ENCODE measurements around the gene TRIM40.

TRIM40 gene

GRCh38 chr6:30102970-30103871 lies 32.7 kb upstream of the TRIM40 start:
- WGBS (ENCODE audit: insufficient coverage), result 1% methylated on average over 33 of the region's 36 CpGs
- Histone ChIP-seq H3K36me3 (ENCODE audit: control insufficient read depth in 4 of 4, insufficient read depth in 4 of 4, low read length in 3 of 4) (no peaks in the 10 kb centered on the region), H3K9me3 (ENCODE audit: control extremely low read depth in 1 of 5, control insufficient read depth in 4 of 5, insufficient read depth in 2 of 5, low read depth in 1 of 5, low read length in 4 of 5) (no peaks in the 10 kb centered on the region), H3K4me3 (ENCODE audit: control insufficient read depth in 1 of 7, extremely low read depth in 1 of 7, insufficient read depth in 4 of 7, low read depth in 2 of 7, low read length in 6 of 7) (peak overlapping the region; percentile 0 to 72 (median 47)), H3K27me3 (replicated peaks in 2 of 5; ENCODE audit: control insufficient read depth in 4 of 5, insufficient read depth in 5 of 5, low read length in 4 of 5) (peaks cover 4 to 76% (median 45%) of the 10 kb centered on the region in 5 experiments), H3K27ac (ENCODE audit: insufficient read depth in 1 of 2, low read depth in 1 of 2, low read length in 2 of 2, poor library complexity in 1 of 2, severe bottlenecking in 2 of 2) (no peak overlapping the region), H3K4me1 (ENCODE audit: control extremely low read depth in 1 of 4, control insufficient read depth in 4 of 4, insufficient read depth in 4 of 4, low read length in 3 of 4) (peaks cover 9 to 36% (median 35%) of the 10 kb centered on the region in 4 experiments)
- ChIA-PET CTCF (interaction anchor here (0.6 to 5.6 kb wide), 26 partner anchors 10 to 117 kb away, joined by 3 to 108 read pairs (median 4); partner anchors contain the start of genes RNF39, TRIM15, TRIM31 and TRIM40), POLR2A (no interaction called here)
- DNase-seq, result peak; percentile 86 to 92 (median 91)

- Histone ChIP-seq H3K4me1 (ENCODE audit: control extremely low read depth in 1 of 4, control insufficient read depth in 4 of 4, insufficient read depth in 4 of 4, low read length in 3 of 4) (peaks cover 9 to 36% (median 35%) of the 10 kb centered on the region in 4 experiments), H3K36me3 (ENCODE audit: control insufficient read depth in 4 of 4, insufficient read depth in 4 of 4, low read length in 3 of 4) (no peaks in the 10 kb centered on the region), H3K27me3 (replicated peaks in 2 of 5; ENCODE audit: control insufficient read depth in 4 of 5, insufficient read depth in 5 of 5, low read length in 4 of 5) (peaks cover 4 to 72% (median 41%) of the 10 kb centered on the region in 5 experiments), H3K9me3 (ENCODE audit: control extremely low read depth in 1 of 5, control insufficient read depth in 4 of 5, insufficient read depth in 2 of 5, low read depth in 1 of 5, low read length in 4 of 5) (no peaks in the 10 kb centered on the region), H3K4me3 (ENCODE audit: control insufficient read depth in 1 of 7, extremely low read depth in 1 of 7, insufficient read depth in 4 of 7, low read depth in 2 of 7, low read length in 6 of 7) (peak overlapping the region in 3 of 7 experiments; percentile 47 to 72 (median 63)), H3K27ac (ENCODE audit: insufficient read depth in 1 of 2, low read depth in 1 of 2, low read length in 2 of 2, poor library complexity in 1 of 2, severe bottlenecking in 2 of 2) (no peak overlapping the region)
- ChIA-PET CTCF (interaction anchor here (0.7 to 5.6 kb wide), 23 partner anchors 9 to 117 kb away, joined by 3 to 108 read pairs (median 5); partner anchors contain the start of genes RNF39, TRIM15, TRIM31 and TRIM40), POLR2A (no interaction called here)
- no peak for DNase-seq
- 80% methylated on average over 1 of the region's 3 CpGs for WGBS (ENCODE audit: insufficient coverage)
Observed at GRCh38 chr6:30103872-30104179, 32.1 kb upstream of the TRIM40 start.

DNA sequence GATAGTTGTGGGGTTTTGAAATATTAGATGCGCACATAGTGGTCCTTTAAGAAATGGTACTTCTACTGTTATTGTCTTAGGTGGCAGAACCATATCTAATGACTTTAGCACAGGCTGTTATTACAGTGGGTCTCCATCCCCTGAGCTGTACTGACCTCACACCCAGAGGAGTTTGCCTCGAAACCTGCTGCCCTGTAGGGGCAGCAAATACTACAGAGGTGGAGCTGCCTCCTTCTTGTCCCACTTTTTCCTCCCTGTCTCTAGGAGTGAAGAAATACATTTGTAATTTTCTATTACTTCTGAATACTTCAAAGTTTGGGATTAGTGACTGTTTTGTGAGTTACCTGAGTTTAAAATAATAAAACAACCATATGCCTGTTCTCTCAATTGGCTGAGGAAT lies 31.3 kb upstream of the TRIM40 start:
- Histone ChIP-seq H3K9me3 (ENCODE audit: control extremely low read depth in 1 of 5, control insufficient read depth in 4 of 5, insufficient read depth in 2 of 5, low read depth in 1 of 5, low read length in 4 of 5) (no peaks in the 10 kb centered on the region), H3K4me1 (ENCODE audit: control extremely low read depth in 1 of 4, control insufficient read depth in 4 of 4, insufficient read depth in 4 of 4, low read length in 3 of 4) (peaks cover 9 to 36% (median 35%) of the 10 kb centered on the region in 4 experiments), H3K4me3 (ENCODE audit: control insufficient read depth in 1 of 7, extremely low read depth in 1 of 7, insufficient read depth in 4 of 7, low read depth in 2 of 7, low read length in 6 of 7) (no peak overlapping the region), H3K27ac (ENCODE audit: insufficient read depth in 1 of 2, low read depth in 1 of 2, low read length in 2 of 2, poor library complexity in 1 of 2, severe bottlenecking in 2 of 2) (no peak overlapping the region), H3K27me3 (replicated peaks in 2 of 5; ENCODE audit: control insufficient read depth in 4 of 5, insufficient read depth in 5 of 5, low read length in 4 of 5) (peaks cover 4 to 68% (median 41%) of the 10 kb centered on the region in 5 experiments), H3K36me3 (ENCODE audit: control insufficient read depth in 4 of 4, insufficient read depth in 4 of 4, low read length in 3 of 4) (no peaks in the 10 kb centered on the region)
- no peak for DNase-seq
- POLR2A ChIA-PET, result no interaction called here
- CTCF ChIA-PET, result interaction anchor here (0.9 to 5.6 kb wide), 13 partner anchors 8 to 116 kb away, joined by 3 to 108 read pairs (median 10); partner anchors contain the start of genes TRIM15, TRIM31 and TRIM40
- 100% methylated on average over 1 of the region's 2 CpGs for WGBS (ENCODE audit: insufficient coverage)

- POLR2A ChIA-PET, result no interaction called here
- H3K27ac ChIP-seq (ENCODE audit: insufficient read depth in 1 of 2, low read depth in 1 of 2, low read length in 2 of 2, poor library complexity in 1 of 2, severe bottlenecking in 2 of 2), result no peak overlapping the region
- 57% methylated on average over 21 of the region's 27 CpGs for WGBS (ENCODE audit: insufficient coverage)
- no peaks in the 10 kb centered on the region for H3K36me3 ChIP-seq (ENCODE audit: control insufficient read depth in 4 of 4, insufficient read depth in 4 of 4, low read length in 3 of 4)
- H3K9me3 ChIP-seq (ENCODE audit: control extremely low read depth in 1 of 5, control insufficient read depth in 4 of 5, insufficient read depth in 2 of 5, low read depth in 1 of 5, low read length in 4 of 5), result no peaks in the 10 kb centered on the region
- peaks cover 13 to 69% (median 31%) of the 10 kb centered on the region in 5 experiments for H3K27me3 ChIP-seq (replicated peaks in 2 of 5; ENCODE audit: control insufficient read depth in 4 of 5, insufficient read depth in 5 of 5, low read length in 4 of 5)
- no peaks in the 10 kb centered on the region for H3K4me1 ChIP-seq (ENCODE audit: control extremely low read depth in 1 of 4, control insufficient read depth in 4 of 4, insufficient read depth in 4 of 4, low read length in 3 of 4)
- DNase-seq, result no peak
- H3K4me3 ChIP-seq (ENCODE audit: control insufficient read depth in 1 of 7, extremely low read depth in 1 of 7, insufficient read depth in 4 of 7, low read depth in 2 of 7, low read length in 6 of 7), result no peak overlapping the region
- CTCF ChIA-PET, result interaction anchor here (0.9 to 4.0 kb wide), 3 partner anchors 8 to 41 kb away, joined by 4 to 25 read pairs (median 16); no protein-coding TSS in a partner anchor
Observed at GRCh38 chr6:30111266-30111856, 24.6 kb upstream of the TRIM40 start.

- Histone ChIP-seq H3K36me3 (ENCODE audit: control insufficient read depth in 4 of 4, insufficient read depth in 4 of 4, low read length in 3 of 4) (no peaks in the 10 kb centered on the region), H3K27me3 (replicated peaks in 2 of 5; ENCODE audit: control insufficient read depth in 4 of 5, insufficient read depth in 5 of 5, low read length in 4 of 5) (peaks cover 13 to 65% (median 29%) of the 10 kb centered on the region in 5 experiments), H3K9me3 (ENCODE audit: control extremely low read depth in 1 of 5, control insufficient read depth in 4 of 5, insufficient read depth in 2 of 5, low read depth in 1 of 5, low read length in 4 of 5) (no peaks in the 10 kb centered on the region), H3K4me3 (ENCODE audit: control insufficient read depth in 1 of 7, extremely low read depth in 1 of 7, insufficient read depth in 4 of 7, low read depth in 2 of 7, low read length in 6 of 7) (no peak overlapping the region), H3K27ac (ENCODE audit: insufficient read depth in 1 of 2, low read depth in 1 of 2, low read length in 2 of 2, poor library complexity in 1 of 2, severe bottlenecking in 2 of 2) (no peak overlapping the region), H3K4me1 (ENCODE audit: control extremely low read depth in 1 of 4, control insufficient read depth in 4 of 4, insufficient read depth in 4 of 4, low read length in 3 of 4) (no peaks in the 10 kb centered on the region)
- CTCF ChIA-PET, result interaction anchor here (1.1 to 4.0 kb wide), 3 partner anchors 10 to 28 kb away, joined by 3 to 25 read pairs (median 16); no protein-coding TSS in a partner anchor
- DNase-seq, result no peak
- POLR2A ChIA-PET, result no interaction called here
- 79% methylated on average over 10 of the region's 10 CpGs for WGBS (ENCODE audit: insufficient coverage)
Observed at GRCh38 chr6:30112402-30112994, 23.4 kb upstream of the TRIM40 start.

GRCh38 chr6:30113003-30113759 lies 22.8 kb upstream of the TRIM40 start, which contains the start of gene TRIM31:
Gene TRIM31 (minus strand): TSS chr6:30113090. CDS start chr6:30112805, 285 bp downstream.
- CTCF ChIA-PET, result interaction anchor here (1.1 to 4.0 kb wide), 3 partner anchors 10 to 28 kb away, joined by 3 to 25 read pairs (median 16); no protein-coding TSS in a partner anchor

More at GRCh38 chr6:30113003-30113759, 22.8 kb upstream of the TRIM40 start, which contains the start of gene TRIM31:
- Histone ChIP-seq H3K9me3 (ENCODE audit: control extremely low read depth in 1 of 5, control insufficient read depth in 4 of 5, insufficient read depth in 2 of 5, low read depth in 1 of 5, low read length in 4 of 5) (no peaks in the 10 kb centered on the region), H3K27me3 (replicated peaks in 2 of 5; ENCODE audit: control insufficient read depth in 4 of 5, insufficient read depth in 5 of 5, low read length in 4 of 5) (peaks cover 13 to 60% (median 28%) of the 10 kb centered on the region in 5 experiments), H3K4me3 (ENCODE audit: control insufficient read depth in 1 of 7, extremely low read depth in 1 of 7, insufficient read depth in 4 of 7, low read depth in 2 of 7, low read length in 6 of 7) (no peak within 1 kb of the TSS), H3K4me1 (ENCODE audit: control extremely low read depth in 1 of 4, control insufficient read depth in 4 of 4, insufficient read depth in 4 of 4, low read length in 3 of 4) (no peaks in the 10 kb centered on the region), H3K36me3 (ENCODE audit: control insufficient read depth in 4 of 4, insufficient read depth in 4 of 4, low read length in 3 of 4) (no peaks in the 10 kb centered on the region), H3K27ac (ENCODE audit: insufficient read depth in 1 of 2, low read depth in 1 of 2, low read length in 2 of 2, poor library complexity in 1 of 2, severe bottlenecking in 2 of 2) (no peak within 1 kb of the TSS)
- POLR2A ChIA-PET, result no interaction called here
- no peak for DNase-seq
- WGBS (ENCODE audit: insufficient coverage), result 86% methylated on average over 3 of the region's 3 CpGs
